ENCODE results near the gene RBM43. TPM values are rescaled to one million over a fixed set of nuclear protein-coding genes. Genes with fewer than 3 reads are reported as not detected.

RBM43 gene
- total and polyA plus RNA-seq, 2 donors (not counting 1 experiment from before 2014, with no cell fraction given): 12.4 to 13.8 TPM

DNA sequence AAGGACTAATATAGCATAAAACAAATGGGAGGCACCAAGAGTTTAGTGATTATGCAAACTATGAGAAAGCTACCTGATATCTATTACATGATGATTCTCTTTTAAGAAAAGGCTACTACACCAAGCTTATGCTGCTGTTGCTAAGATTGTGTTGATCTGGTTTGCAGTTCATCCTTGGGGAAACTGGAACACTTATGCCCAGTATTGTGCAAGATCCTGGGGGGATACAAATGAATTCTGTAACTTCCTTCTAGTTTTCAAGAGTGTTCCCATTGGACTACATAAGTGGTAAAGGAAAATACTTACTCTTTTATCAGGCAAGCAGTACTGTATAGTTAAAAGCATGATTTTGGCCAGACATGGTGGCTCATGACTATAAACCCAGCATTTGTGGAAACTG is 30.9 kb upstream of the RBM43 start:
- peaks cover 7% of the 10 kb centered on the region for H3K79me2 ChIP-seq (ENCODE audit: control insufficient read depth, insufficient read depth, low read length)
- no peaks in the 10 kb centered on the region for H3K36me3 ChIP-seq (ENCODE audit: control insufficient read depth, insufficient read depth, low read length)
- H3K4me3 ChIP-seq (replicated peaks in 1 of 4; ENCODE audit: control extremely low read depth in 1 of 4, insufficient read depth in 1 of 4, low read depth in 3 of 4, low read length in 4 of 4): no peak overlapping the region
- no peak for TF ChIP-seq EZH2 (IDR thresholded peaks at IDR 0.05; ENCODE audit: low read length, missing control alignments)
- TF ChIP-seq, protein P1, sequence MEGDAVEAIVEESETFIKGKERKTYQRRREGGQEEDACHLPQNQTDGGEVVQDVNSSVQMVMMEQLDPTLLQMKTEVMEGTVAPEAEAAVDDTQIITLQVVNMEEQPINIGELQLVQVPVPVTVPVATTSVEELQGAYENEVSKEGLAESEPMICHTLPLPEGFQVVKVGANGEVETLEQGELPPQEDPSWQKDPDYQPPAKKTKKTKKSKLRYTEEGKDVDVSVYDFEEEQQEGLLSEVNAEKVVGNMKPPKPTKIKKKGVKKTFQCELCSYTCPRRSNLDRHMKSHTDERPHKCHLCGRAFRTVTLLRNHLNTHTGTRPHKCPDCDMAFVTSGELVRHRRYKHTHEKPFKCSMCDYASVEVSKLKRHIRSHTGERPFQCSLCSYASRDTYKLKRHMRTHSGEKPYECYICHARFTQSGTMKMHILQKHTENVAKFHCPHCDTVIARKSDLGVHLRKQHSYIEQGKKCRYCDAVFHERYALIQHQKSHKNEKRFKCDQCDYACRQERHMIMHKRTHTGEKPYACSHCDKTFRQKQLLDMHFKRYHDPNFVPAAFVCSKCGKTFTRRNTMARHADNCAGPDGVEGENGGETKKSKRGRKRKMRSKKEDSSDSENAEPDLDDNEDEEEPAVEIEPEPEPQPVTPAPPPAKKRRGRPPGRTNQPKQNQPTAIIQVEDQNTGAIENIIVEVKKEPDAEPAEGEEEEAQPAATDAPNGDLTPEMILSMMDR (conservative IDR thresholded peaks at IDR 0.05 in 1 of 2, IDR thresholded peaks at IDR 0.05 in 1 of 2; ENCODE audit: low read depth in 1 of 2, low read length in 2 of 2): no peak
- H3K27ac ChIP-seq (ENCODE audit: insufficient read depth, low read length): no peak overlapping the region
- no peak overlapping the region for H3K9ac ChIP-seq (ENCODE audit: insufficient read depth, low read length)
- H3K4me2 ChIP-seq (ENCODE audit: extremely low read depth, insufficient read depth, low read length): no peak overlapping the region
- no peak overlapping the region for H2AFZ ChIP-seq (ENCODE audit: low read length)
- no peaks in the 10 kb centered on the region for H3K27me3 ChIP-seq (ENCODE audit: control insufficient read depth, insufficient read depth, low read length)
- H3K4me1 ChIP-seq (ENCODE audit: control insufficient read depth, extremely low read depth, insufficient read depth, low read length): peaks cover 3% of the 10 kb centered on the region
- H3K9me3 ChIP-seq (ENCODE audit: control insufficient read depth, insufficient read depth, low read depth, low read length): no peaks in the 10 kb centered on the region
- DNase-seq (ENCODE audit: low read depth in 2 of 2): no peak
- no peaks in the 10 kb centered on the region for H4K20me1 ChIP-seq (ENCODE audit: control insufficient read depth, extremely low read depth, insufficient read depth, low read length)

DNA sequence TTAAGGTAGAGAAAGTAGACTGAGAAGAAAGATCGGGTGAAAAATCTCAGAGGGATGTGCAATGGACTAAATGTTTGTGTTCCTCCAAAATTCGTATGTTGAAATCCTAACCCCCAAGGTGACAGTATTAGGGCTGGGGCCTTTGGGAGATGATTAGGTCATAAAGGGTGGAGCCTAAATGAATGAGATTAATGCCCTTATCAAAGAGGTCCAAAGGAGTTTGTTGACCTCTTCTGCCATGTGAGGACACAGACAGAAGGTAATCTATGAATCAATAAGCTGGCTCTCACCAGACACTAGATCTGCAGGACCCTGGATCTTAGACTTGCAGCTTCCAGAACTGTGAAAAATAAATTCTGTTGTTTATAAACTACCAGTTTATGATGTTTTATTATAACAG is 30.5 kb upstream of the RBM43 start:
- no peak overlapping the region for H3K9ac ChIP-seq (ENCODE audit: insufficient read depth, low read length)
- no peaks in the 10 kb centered on the region for H3K36me3 ChIP-seq (ENCODE audit: control insufficient read depth, insufficient read depth, low read length)
- H3K4me2 ChIP-seq (ENCODE audit: extremely low read depth, insufficient read depth, low read length): no peak overlapping the region
- peaks cover 3% of the 10 kb centered on the region for H3K4me1 ChIP-seq (ENCODE audit: control insufficient read depth, extremely low read depth, insufficient read depth, low read length)
- H3K9me3 ChIP-seq (ENCODE audit: control insufficient read depth, insufficient read depth, low read depth, low read length): no peaks in the 10 kb centered on the region
- H3K27ac ChIP-seq (ENCODE audit: insufficient read depth, low read length): no peak overlapping the region
- no peak overlapping the region for H3K4me3 ChIP-seq (replicated peaks in 1 of 4; ENCODE audit: control extremely low read depth in 1 of 4, insufficient read depth in 1 of 4, low read depth in 3 of 4, low read length in 4 of 4)
- H2AFZ ChIP-seq (ENCODE audit: low read length): no peak overlapping the region
- no peaks in the 10 kb centered on the region for H3K27me3 ChIP-seq (ENCODE audit: control insufficient read depth, insufficient read depth, low read length)
- H4K20me1 ChIP-seq (ENCODE audit: control insufficient read depth, extremely low read depth, insufficient read depth, low read length): no peaks in the 10 kb centered on the region
- no peak for DNase-seq (ENCODE audit: low read depth in 2 of 2)
- peaks cover 7% of the 10 kb centered on the region for H3K79me2 ChIP-seq (ENCODE audit: control insufficient read depth, insufficient read depth, low read length)
- TF ChIP-seq, protein P1 (conservative IDR thresholded peaks at IDR 0.05 in 1 of 2, IDR thresholded peaks at IDR 0.05 in 1 of 2; ENCODE audit: low read depth in 1 of 2, low read length in 2 of 2): no peak
- TF ChIP-seq EZH2 (IDR thresholded peaks at IDR 0.05; ENCODE audit: low read length, missing control alignments): no peak

DNA sequence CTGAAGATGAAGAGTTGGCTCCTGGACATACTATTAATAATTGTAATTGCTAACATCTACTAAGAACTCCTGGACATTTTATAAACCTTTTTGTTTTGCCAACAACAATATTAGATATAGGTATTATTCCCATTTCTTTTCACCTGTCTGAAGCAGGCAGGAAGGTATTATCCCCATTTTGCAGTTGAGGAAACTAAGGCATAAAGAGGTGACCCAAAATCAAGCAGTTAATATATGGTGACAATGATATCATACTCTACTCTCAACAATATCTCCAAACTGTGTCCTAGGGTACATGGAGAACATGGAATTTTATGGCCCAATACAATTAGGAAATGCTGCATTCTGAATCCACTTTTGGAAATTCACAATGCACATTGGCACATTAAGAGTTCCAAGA is 29.6 kb upstream of the RBM43 start:
- H3K36me3 ChIP-seq (ENCODE audit: control insufficient read depth, insufficient read depth, low read length): no peaks in the 10 kb centered on the region

More for the DNA sequence above, 29.6 kb upstream of the RBM43 start:
- H3K4me3 ChIP-seq (replicated peaks in 1 of 4; ENCODE audit: control extremely low read depth in 1 of 4, insufficient read depth in 1 of 4, low read depth in 3 of 4, low read length in 4 of 4): no peak overlapping the region
- peaks cover 7% of the 10 kb centered on the region for H3K79me2 ChIP-seq (ENCODE audit: control insufficient read depth, insufficient read depth, low read length)
- H3K9ac ChIP-seq (ENCODE audit: insufficient read depth, low read length): no peak overlapping the region
- H3K4me1 ChIP-seq (ENCODE audit: control insufficient read depth, extremely low read depth, insufficient read depth, low read length): peaks cover 3% of the 10 kb centered on the region
- no peaks in the 10 kb centered on the region for H3K9me3 ChIP-seq (ENCODE audit: control insufficient read depth, insufficient read depth, low read depth, low read length)
- H3K27me3 ChIP-seq (ENCODE audit: control insufficient read depth, insufficient read depth, low read length): no peaks in the 10 kb centered on the region
- no peak for DNase-seq (ENCODE audit: low read depth in 2 of 2)
- no peak for TF ChIP-seq EZH2 (IDR thresholded peaks at IDR 0.05; ENCODE audit: low read length, missing control alignments)
- TF ChIP-seq, protein P1 (conservative IDR thresholded peaks at IDR 0.05 in 1 of 2, IDR thresholded peaks at IDR 0.05 in 1 of 2; ENCODE audit: low read depth in 1 of 2, low read length in 2 of 2): no peak
- no peaks in the 10 kb centered on the region for H4K20me1 ChIP-seq (ENCODE audit: control insufficient read depth, extremely low read depth, insufficient read depth, low read length)
- H3K4me2 ChIP-seq (ENCODE audit: extremely low read depth, insufficient read depth, low read length): no peak overlapping the region
- no peak overlapping the region for H3K27ac ChIP-seq (ENCODE audit: insufficient read depth, low read length)
- no peak overlapping the region for H2AFZ ChIP-seq (ENCODE audit: low read length)
